HEK293 (cell line): Measurements from ENCODE around the gene NSFL1C.
A peak's percentile ranks its signal among the peaks of the same experiment; 100 is the strongest.

Experiments used
- CTCF ChIA-PET: fragments of 350-600 bp; formaldehyde crosslinking; extraction: SDS; loops from one replicate; lab custom pipeline; 2021; ENCODE audit warnings: antibody characterized with exemption; lab: Yijun Ruan, JAX
- POLR2A ChIA-PET: fragments of 300-600 bp; formaldehyde crosslinking; extraction: SDS; loops from one replicate; lab custom pipeline; 2020; ENCODE audit warnings: antibody characterized with exemption, inconsistent platforms; lab: Yijun Ruan, JAX
- H3K27ac ChIP-seq: fragments of 200-500 bp; sonication (Bioruptor generic); 2 replicates; pipeline ENCODE4 v1.5.1; 2014; ENCODE audit warnings: low read depth, low read length, control low read depth, inconsistent platforms; ENCODE audit errors: extremely low read depth
- H3K36me3 ChIP-seq, 2 experiments: fragments of 200-500 bp in 1 of 2; sonication (Bioruptor generic) in 1 of 2; 1 replicate in 1 of 2; 2 replicates in 1 of 2; pipeline ENCODE4 v1.5.1; 2014 to 2017; ENCODE audit warnings: inconsistent platforms in 2 of 2, low read length in 2 of 2; ENCODE audit not compliant: control insufficient read depth in 2 of 2, insufficient read depth in 1 of 2
- H3K4me1 ChIP-seq: fragments of 200-500 bp; sonication (Bioruptor generic); 2 replicates; pipeline ENCODE4 v1.5.1; 2014; ENCODE audit warnings: mild to moderate bottlenecking, low read length, inconsistent platforms; ENCODE audit not compliant: control insufficient read depth, insufficient read depth
- H3K4me3 ChIP-seq: 2 replicates; pipeline ENCODE4 v1.5.1; 2011; ENCODE audit warnings: low read depth, mild to moderate bottlenecking, control low read depth, low read length, moderate library complexity
- H3K9me3 ChIP-seq: fragments of 200-500 bp; sonication (Bioruptor generic); 2 replicates; pipeline ENCODE4 v1.5.1; 2014; ENCODE audit warnings: low read depth, low read length, inconsistent platforms; ENCODE audit not compliant: control insufficient read depth, insufficient read depth
- HIC1 ChIP-seq: fragments of 450-650 bp; formaldehyde crosslinking; IDR thresholded peaks from 2 replicates; pipeline ENCODE4 v1.5.1; 2016; ENCODE audit warnings: missing biosample characterization, missing genetic modification characterization
- KLF9 ChIP-seq: fragments of 450-650 bp; formaldehyde crosslinking; IDR thresholded peaks from 2 replicates; pipeline ENCODE4 v1.5.1; 2016; ENCODE audit warnings: missing biosample characterization, missing genetic modification characterization, low read depth
- REST ChIP-seq: fragments of 450-650 bp; formaldehyde crosslinking; IDR thresholded peaks from 2 replicates; pipeline ENCODE4 v1.5.1; 2016; ENCODE audit warnings: missing biosample characterization, missing genetic modification characterization
- SCRT2 ChIP-seq: fragments of 450-650 bp; formaldehyde crosslinking; IDR thresholded peaks from 2 replicates; pipeline ENCODE4 v1.5.1; 2016; ENCODE audit warnings: missing biosample characterization, missing genetic modification characterization
- SP2 ChIP-seq: fragments of 450-650 bp; formaldehyde crosslinking; IDR thresholded peaks from 2 replicates; pipeline ENCODE4 v1.5.1; 2016; ENCODE audit warnings: missing biosample characterization, missing genetic modification characterization
- SP3 ChIP-seq: fragments of 450-650 bp; formaldehyde crosslinking; IDR thresholded peaks from 2 replicates; pipeline ENCODE4 v1.5.1; 2016; ENCODE audit warnings: missing biosample characterization, missing genetic modification characterization
- SP7 ChIP-seq: fragments of 450-650 bp; formaldehyde crosslinking; IDR thresholded peaks from 2 replicates; pipeline ENCODE4 v1.5.1; 2016; ENCODE audit warnings: missing biosample characterization, missing genetic modification characterization
- TCF7L2 ChIP-seq: IDR thresholded peaks from 2 replicates; pipeline ENCODE4 v1.6.1; 2011; ENCODE audit warnings: low read depth, mild to moderate bottlenecking, inconsistent platforms, low read length, moderate library complexity, borderline replicate concordance
- YY1 ChIP-seq: fragments of 450-650 bp; formaldehyde crosslinking; IDR thresholded peaks from 2 replicates; pipeline ENCODE4 v1.5.1; 2018; ENCODE audit warnings: missing biosample characterization, missing genetic modification characterization
- ZBTB17 ChIP-seq: fragments of 450-650 bp; formaldehyde crosslinking; IDR thresholded peaks from 2 replicates; pipeline ENCODE4 v1.5.1; 2016; ENCODE audit warnings: missing biosample characterization, missing genetic modification characterization
- ZBTB48 ChIP-seq: fragments of 450-650 bp; formaldehyde crosslinking; IDR thresholded peaks from 2 replicates; pipeline ENCODE4 v1.5.1; 2016; ENCODE audit warnings: missing biosample characterization, missing genetic modification characterization
- ZNF169 ChIP-seq: fragments of 450-650 bp; formaldehyde crosslinking; IDR thresholded peaks from 2 replicates; pipeline ENCODE4 v1.5.1; 2016; ENCODE audit warnings: missing biosample characterization, missing genetic modification characterization
- ZNF239 ChIP-seq: fragments of 450-650 bp; formaldehyde crosslinking; IDR thresholded peaks from 2 replicates; pipeline ENCODE4 v1.5.1; 2016; ENCODE audit warnings: missing biosample characterization, missing genetic modification characterization
- ZNF280D ChIP-seq: fragments of 450-650 bp; formaldehyde crosslinking; IDR thresholded peaks from 2 replicates; pipeline ENCODE4 v1.5.1; 2016; ENCODE audit warnings: missing biosample characterization, missing genetic modification characterization
- ZNF518A ChIP-seq: fragments of 450-650 bp; formaldehyde crosslinking; conservative IDR thresholded peaks from 2 replicates; pipeline ENCODE4 v1.5.1; 2016; ENCODE audit warnings: low read depth, missing biosample characterization, missing genetic modification characterization
- ZNF658 ChIP-seq: fragments of 450-650 bp; formaldehyde crosslinking; IDR thresholded peaks from 2 replicates; pipeline ENCODE4; 2016; ENCODE audit warnings: missing biosample characterization, missing genetic modification characterization
- ZNF670 ChIP-seq: fragments of 450-650 bp; formaldehyde crosslinking; IDR thresholded peaks from 2 replicates; pipeline ENCODE4 v1.5.1; 2016; ENCODE audit warnings: missing biosample characterization, missing genetic modification characterization, low read depth
- ZNF768 ChIP-seq: fragments of 450-650 bp; formaldehyde crosslinking; IDR thresholded peaks from 2 replicates; pipeline ENCODE4 v1.5.1; 2018; ENCODE audit warnings: missing biosample characterization, mild to moderate bottlenecking, missing genetic modification characterization
- ZXDB ChIP-seq: fragments of 450-650 bp; formaldehyde crosslinking; IDR thresholded peaks from 2 replicates; pipeline ENCODE4 v1.5.1; 2016; ENCODE audit warnings: missing biosample characterization, missing genetic modification characterization

Gene NSFL1C

GRCh38 chr20:1393507-1393882, 73.2 kb downstream of the NSFL1C start:
- TF ChIP-seq SCRT2 (0 out of 2 replicates have a peak, but pooled peaks have one; percentile 0), ZNF768 (no peak), ZXDB (tag by site-specific recombination) (no peak)
- Histone ChIP-seq H3K4me1 (peaks cover 28% of the 10 kb centered on the region), H3K36me3 (peaks cover 4 to 16% of the 10 kb centered on the region in 2 experiments; a peak in 1 of 3 replicates), H3K9me3 (no peaks in the 10 kb centered on the region), H3K4me3 (peak overlapping the region; percentile 55), H3K27ac (peak overlapping the region; percentile 11; the same call in 1 of the 2 replicates)
- POLR2A ChIA-PET, result interaction anchor here (1.0 kb wide), 4 partner anchors 10 to 383 kb away, joined by 3 to 5 read pairs (median 4); no protein-coding TSS in a partner anchor
- CTCF ChIA-PET, result interaction anchor here (0.8 kb wide), 2 partner anchors 52 to 110 kb away, joined by 3 read pairs; no protein-coding TSS in a partner anchor

- CTCF ChIA-PET, result interaction anchor here (0.8 to 2.1 kb wide), 4 partner anchors 44 to 111 kb away, joined by 3 to 17 read pairs (median 3); no protein-coding TSS in a partner anchor
- Histone ChIP-seq H3K36me3 (peaks cover 4 to 16% of the 10 kb centered on the region in 2 experiments; a peak in 1 of 3 replicates), H3K27ac (peak within 1 kb of the TSS; percentile 77; the same call in 1 of the 2 replicates), H3K9me3 (no peaks in the 10 kb centered on the region), H3K4me1 (peaks cover 32% of the 10 kb centered on the region), H3K4me3 (peak within 1 kb of the TSS; percentile 69)
- POLR2A ChIA-PET, result interaction anchor here (0.9 to 2.7 kb wide), 7 partner anchors 10 to 384 kb away, joined by 3 to 8 read pairs (median 4); partner anchors contain the start of gene SNPH
- TF ChIP-seq SP3 (tag by site-specific recombination) (peak; percentile 43), ZNF169 (tag by site-specific recombination) (no peak), ZNF280D (tag by site-specific recombination) (no peak), KLF9 (tag by site-specific recombination) (peak; percentile 74), ZNF239 (no peak), ZNF658 (tag by site-specific recombination) (no peak), REST (tag by site-specific recombination) (peak; percentile 46; the same call in 1 of the 2 replicates), TCF7L2 (no peak), ZBTB17 (no peak), SP7 (tag by site-specific recombination) (0 out of 2 replicates have a peak, but pooled peaks have one; percentile 26), SP2 (tag by site-specific recombination) (peak; percentile 71), ZBTB48 (tag by site-specific recombination) (no peak), ZNF670 (no peak), ZNF518A (tag by site-specific recombination) (peak; percentile 98), HIC1 (tag by site-specific recombination) (no peak), YY1 (tag by site-specific recombination) (peak; percentile 55; the same call in 1 of the 2 replicates)
Observed at GRCh38 chr20:1392693-1393506, 73.7 kb downstream of the NSFL1C start, which contains the start of gene FKBP1A. Gene FKBP1A (minus strand): TSS chr20:1393054. CDS start chr20:1392998, 56 bp downstream.
